Spleen (tissue), 11 donors: ENCODE results near the gene EPSTI1. TPM values are rescaled to one million over a fixed set of nuclear protein-coding genes. Genes with fewer than 3 reads are reported as not detected.

ENCODE experiments used
- DNase-seq: peaks from one replicate; pipeline ENCODE4 v3.0.0-alpha.2; 2020
- H3K27ac ChIP-seq, 8 donors: fragments of 200-600 bp; sonication (generic) in 7 of 8; 1 replicate in 4 of 8; 2 replicates in 4 of 8; pipeline versions ENCODE4 v1.5.0 to v1.8.0; 2016 to 2021; ENCODE audit warnings: inconsistent platforms in 4 of 8, mild to moderate bottlenecking in 4 of 8, moderate library complexity in 1 of 8
- H3K27me3 ChIP-seq, 7 donors: fragments of 200-600 bp; sonication (generic) in 6 of 7; replicated peaks in 1 of 7; 1 replicate in 4 of 7; 2 replicates in 3 of 7; pipeline versions ENCODE4 v1.5.0 to v1.8.0; 2016 to 2021; ENCODE audit warnings: inconsistent platforms in 3 of 7, mild to moderate bottlenecking in 1 of 7
- H3K36me3 ChIP-seq, 6 donors: fragments of 200-600 bp; sonication (generic) in 5 of 6; 1 replicate in 4 of 6; 2 replicates in 2 of 6; pipeline versions ENCODE4 v1.5.0 to v1.8.0; 2016 to 2021; ENCODE audit warnings: inconsistent platforms in 2 of 6
- H3K4me1 ChIP-seq, 6 donors: fragments of 200-600 bp; sonication (generic) in 5 of 6; 1 replicate in 3 of 6; 2 replicates in 3 of 6; pipeline versions ENCODE4 v1.5.0 to v1.8.0; 2016 to 2021; ENCODE audit warnings: inconsistent platforms in 3 of 6
- H3K4me3 ChIP-seq, 8 donors: fragments of 200-600 bp; sonication (generic) in 7 of 8; 1 replicate in 4 of 8; 2 replicates in 4 of 8; pipeline versions ENCODE4 v1.5.0 to v1.8.0; 2016 to 2021; ENCODE audit warnings: inconsistent platforms in 4 of 8, mild to moderate bottlenecking in 4 of 8, moderate library complexity in 2 of 8
- H3K9me3 ChIP-seq, 8 donors: fragments of 200-600 bp; sonication (generic) in 7 of 8; 1 replicate in 4 of 8; 2 replicates in 4 of 8; pipeline versions ENCODE4 v1.5.0 to v1.8.0; 2016 to 2021; ENCODE audit warnings: inconsistent platforms in 4 of 8
- POLR2A ChIP-seq, 3 donors: fragments of 450-650 bp; IDR thresholded peaks; one replicate each; pipeline ENCODE4 v1.5.1; 2017; ENCODE audit warnings: antibody characterized with exemption in 3 of 3, mild to moderate bottlenecking in 1 of 3
- POLR2AphosphoS5 ChIP-seq, 3 donors: sonication (generic); formaldehyde crosslinking; IDR thresholded peaks; one replicate each; pipeline ENCODE4 v1.5.1; 2017; ENCODE audit warnings: antibody characterized with exemption in 3 of 3
- WGBS, 5 donors: extraction: QIAGEN DNeasy Blood & Tissue Kit in 3 of 5; methylation state at CpG; one replicate each; pipeline versions ENCODE4 v1.1.5 to v1.1.7; 2013 to 2018; 5-methylcytosine and 5-hydroxymethylcytosine counted together
- intact Hi-C: fragments of 100-400 bp; cut with DNase I; formaldehyde crosslinking; loops from one replicate; pipeline ENCODE4 v1.15.0; 2023; ENCODE audit warnings: low total_unique reads
- polyA plus RNA-seq, 3 donors: library from polyadenylated mRNA; stranded (reverse); fragments of 200-250 nt; gene quantifications; one replicate each; pipeline ENCODE4 v1.2.1, GENCODE V29; 2013
- total RNA-seq, 7 donors: library from RNA; depleted of rRNA in 3 of 7; stranded (reverse); fragments of >200 nt in 3 of 7; fragmentation: NEBNext Ultra II Directional in 4 of 7; extraction: Animal tissue kit (Norgen Biotek cat#: 25700) in 4 of 7; gene quantifications; one replicate each; pipeline versions ENCODE4 v1.1.0 to v1.2.1, GENCODE V29; 2016 to 2021
- TF ChIP-seq, protein P1 (sequence below), 11 experiments: fragments of 200-600 bp in 7 of 11; fragments of 450-650 bp in 4 of 11; sonication (generic) in 4 of 11; IDR thresholded peaks in 8 of 11; conservative IDR thresholded peaks in 3 of 11; 1 replicate in 7 of 11; 2 replicates in 4 of 11; pipeline versions ENCODE4 v1.4.0 to v1.8.0; 2016 to 2021; ENCODE audit warnings: antibody characterized with exemption in 11 of 11, inconsistent platforms in 4 of 11, mild to moderate bottlenecking in 1 of 11
- donor health status: healthy with polysubstance abuse.
- donor health status: DM: no; HTN: no; CAD: no; lungs with moderate emphysema.
- donor health status: DM: no; HTN: no; CAD: no.
- donor health status: Bipolar disorder and iron deficiency.
- donor health status: healthy.
- donor health status: DM: no; HTN: no; CAD: no.
- donor health status: DM: yes; HTN: yes; CAD: no.

EPSTI1 gene
- total and polyA plus RNA-seq, 10 donors: 9.9 to 50.2 (median 20.1) TPM

DNA sequence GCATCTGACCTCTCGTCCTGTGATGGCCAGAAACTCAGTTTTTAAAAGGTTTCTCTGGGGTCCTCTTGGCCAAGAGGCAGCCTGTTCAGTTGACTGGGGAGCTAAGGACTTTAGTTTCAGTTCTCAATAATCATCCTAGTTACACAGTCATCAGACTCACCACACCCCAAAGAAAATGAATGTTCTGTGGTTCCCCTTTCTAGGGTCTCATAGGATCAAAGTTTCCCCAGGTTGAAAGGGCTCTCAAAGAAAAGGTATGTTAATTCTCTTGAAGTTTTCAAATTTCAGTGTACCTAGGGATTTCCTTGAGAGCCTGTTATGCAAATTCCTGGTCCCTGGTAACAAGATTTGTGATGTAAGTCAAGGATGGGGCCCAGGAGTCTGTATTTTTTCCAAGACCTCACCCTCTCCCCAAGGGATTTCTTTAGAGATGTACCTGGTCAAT is 115.7 kb downstream of the EPSTI1 start:
- H3K36me3 ChIP-seq: no peaks in the 10 kb centered on the region
- no peak for DNase-seq
- H3K4me3 ChIP-seq: no peak overlapping the region
- peaks cover 0 to 19% (median 3%) of the 10 kb centered on the region in 6 donors for H3K4me1 ChIP-seq
- H3K27me3 ChIP-seq: no peaks in the 10 kb centered on the region
- H3K27ac ChIP-seq: no peak overlapping the region
- intact Hi-C loops: no loop called here
- TF ChIP-seq, protein P1, sequence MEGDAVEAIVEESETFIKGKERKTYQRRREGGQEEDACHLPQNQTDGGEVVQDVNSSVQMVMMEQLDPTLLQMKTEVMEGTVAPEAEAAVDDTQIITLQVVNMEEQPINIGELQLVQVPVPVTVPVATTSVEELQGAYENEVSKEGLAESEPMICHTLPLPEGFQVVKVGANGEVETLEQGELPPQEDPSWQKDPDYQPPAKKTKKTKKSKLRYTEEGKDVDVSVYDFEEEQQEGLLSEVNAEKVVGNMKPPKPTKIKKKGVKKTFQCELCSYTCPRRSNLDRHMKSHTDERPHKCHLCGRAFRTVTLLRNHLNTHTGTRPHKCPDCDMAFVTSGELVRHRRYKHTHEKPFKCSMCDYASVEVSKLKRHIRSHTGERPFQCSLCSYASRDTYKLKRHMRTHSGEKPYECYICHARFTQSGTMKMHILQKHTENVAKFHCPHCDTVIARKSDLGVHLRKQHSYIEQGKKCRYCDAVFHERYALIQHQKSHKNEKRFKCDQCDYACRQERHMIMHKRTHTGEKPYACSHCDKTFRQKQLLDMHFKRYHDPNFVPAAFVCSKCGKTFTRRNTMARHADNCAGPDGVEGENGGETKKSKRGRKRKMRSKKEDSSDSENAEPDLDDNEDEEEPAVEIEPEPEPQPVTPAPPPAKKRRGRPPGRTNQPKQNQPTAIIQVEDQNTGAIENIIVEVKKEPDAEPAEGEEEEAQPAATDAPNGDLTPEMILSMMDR (IDR thresholded peaks at IDR 0.05 in 8 of 11, conservative IDR thresholded peaks at IDR 0.05 in 3 of 11): no peak
- TF ChIP-seq POLR2A (IDR thresholded peaks at IDR 0.05): no peak
- no peak for TF ChIP-seq POLR2AphosphoS5 (IDR thresholded peaks at IDR 0.05)
- 20 to 44% (median 38%) methylated on average over 1 of the region's 1 CpG for WGBS, 5 donors
- no peaks in the 10 kb centered on the region for H3K9me3 ChIP-seq

DNA sequence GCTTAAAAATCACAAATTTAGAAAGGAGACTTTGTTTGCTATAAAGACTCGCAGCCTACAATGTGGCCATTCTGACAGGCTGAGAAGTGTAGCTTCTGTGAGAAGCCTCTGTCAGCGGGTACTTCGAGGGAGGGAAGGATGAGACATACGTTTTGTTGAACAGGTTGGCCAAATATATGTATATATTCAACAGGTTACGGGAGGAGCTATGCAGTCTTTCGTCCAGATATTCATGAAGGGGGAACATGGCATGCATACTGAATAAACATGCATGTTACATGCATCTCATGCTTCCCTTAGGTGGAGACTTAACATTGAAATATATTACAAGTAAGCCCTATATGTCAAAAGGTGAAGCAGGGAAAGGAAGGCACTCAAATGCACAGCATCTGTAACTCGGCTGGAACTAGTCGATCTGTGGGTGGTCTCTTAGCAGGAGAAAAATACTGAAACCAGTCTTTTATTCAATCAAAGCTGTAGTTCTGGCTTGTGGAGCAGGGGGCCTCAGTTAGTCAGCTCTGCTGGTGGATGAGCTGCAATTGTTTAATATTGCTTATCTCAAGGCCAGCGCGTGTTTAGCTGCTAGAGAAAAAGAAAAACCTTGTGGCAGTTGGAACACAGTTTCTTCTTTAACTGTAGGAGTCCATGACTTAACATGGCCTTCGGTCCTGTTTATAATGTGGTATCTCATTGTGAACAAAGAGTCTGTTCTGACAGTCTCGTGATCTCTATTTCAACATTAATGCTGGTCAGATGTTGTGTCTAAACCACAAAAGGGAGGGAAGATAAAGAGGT is 116.4 kb downstream of the EPSTI1 start:
- DNase-seq: no peak
- WGBS, 5 donors: 68 to 81% (median 76%) methylated on average over 12 of the region's 12 CpGs
- intact Hi-C loops: no loop called here
- Histone ChIP-seq H3K27me3 (no peaks in the 10 kb centered on the region), H3K36me3 (no peaks in the 10 kb centered on the region), H3K4me3 (no peak overlapping the region), H3K27ac (no peak overlapping the region), H3K4me1 (peaks cover 0 to 19% (median 3%) of the 10 kb centered on the region in 6 donors), H3K9me3 (no peaks in the 10 kb centered on the region)
- TF ChIP-seq POLR2AphosphoS5 (IDR thresholded peaks at IDR 0.05): no peak
- TF ChIP-seq, protein P1 (IDR thresholded peaks at IDR 0.05 in 8 of 11, conservative IDR thresholded peaks at IDR 0.05 in 3 of 11): no peak
- no peak for TF ChIP-seq POLR2A (IDR thresholded peaks at IDR 0.05)

DNA sequence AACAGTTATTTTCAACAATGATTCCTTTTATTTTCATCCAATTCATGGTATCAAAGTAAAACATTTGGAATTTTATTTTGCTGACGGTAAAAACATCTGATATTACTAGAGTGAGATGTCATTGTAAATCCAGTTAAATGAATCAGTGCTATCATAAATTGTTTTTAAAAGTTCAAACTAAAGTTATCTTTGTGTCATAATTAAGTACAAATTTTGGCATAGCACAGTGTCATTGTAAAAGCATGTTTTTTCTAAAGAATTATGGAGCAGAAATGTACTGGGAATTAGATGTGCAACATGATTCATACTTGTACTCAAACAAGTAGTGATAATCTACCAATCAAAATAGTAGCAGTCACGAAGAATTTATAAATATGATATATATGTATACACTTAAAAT is 117.8 kb downstream of the EPSTI1 start:
- H3K36me3 ChIP-seq: no peaks in the 10 kb centered on the region
- H3K27me3 ChIP-seq: no peaks in the 10 kb centered on the region
- WGBS, 5 donors: 86 to 93% (median 91%) methylated on average over 2 of the region's 2 CpGs
- DNase-seq: no peak
- no peak overlapping the region for H3K27ac ChIP-seq
- H3K9me3 ChIP-seq: no peaks in the 10 kb centered on the region
- peaks cover 0 to 19% (median 3%) of the 10 kb centered on the region in 6 donors for H3K4me1 ChIP-seq
- H3K4me3 ChIP-seq: no peak overlapping the region
- intact Hi-C loops: no loop called here
- TF ChIP-seq POLR2A (IDR thresholded peaks at IDR 0.05) (no peak), POLR2AphosphoS5 (IDR thresholded peaks at IDR 0.05) (no peak)
- TF ChIP-seq, protein P1 (IDR thresholded peaks at IDR 0.05 in 8 of 11, conservative IDR thresholded peaks at IDR 0.05 in 3 of 11): no peak

DNA sequence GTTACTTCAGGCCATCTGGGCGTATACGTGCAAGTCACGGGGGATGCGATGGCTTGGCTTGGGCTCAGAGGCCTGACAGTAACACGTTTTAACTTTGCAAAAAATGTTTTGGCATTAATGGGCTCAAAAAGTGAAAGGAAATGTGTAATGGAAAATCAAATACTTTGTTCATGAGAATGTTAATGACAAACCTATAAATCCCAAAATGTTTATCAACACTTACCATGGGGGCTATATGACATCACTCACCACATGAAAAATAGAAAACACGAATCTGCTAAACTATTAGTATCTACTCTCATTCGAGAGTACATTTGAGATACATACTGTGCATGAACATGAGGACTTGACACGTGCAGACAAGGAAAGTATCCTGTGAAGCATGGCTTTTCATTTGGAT is 119.0 kb downstream of the EPSTI1 start:
- no peaks in the 10 kb centered on the region for H3K9me3 ChIP-seq
- no peak overlapping the region for H3K27ac ChIP-seq
- whole genome bisulfite sequencing, 5 donors: 82 to 90% (median 86%) methylated on average over 8 of the region's 8 CpGs
- DNase-seq: no peak
- no peak overlapping the region for H3K4me3 ChIP-seq
- H3K27me3 ChIP-seq: no peaks in the 10 kb centered on the region
- TF ChIP-seq POLR2A (IDR thresholded peaks at IDR 0.05) (no peak), POLR2AphosphoS5 (IDR thresholded peaks at IDR 0.05) (no peak)
- no peaks in the 10 kb centered on the region for H3K36me3 ChIP-seq
- intact Hi-C loops: no loop called here
- H3K4me1 ChIP-seq: peaks cover 0 to 19% (median 3%) of the 10 kb centered on the region in 6 donors
